ENCODE measurements around the gene TBL1X. TPM values are rescaled to one million over a fixed set of nuclear protein-coding genes. Genes with fewer than 3 reads are reported as not detected.

Gene TBL1X
- total RNA-seq, 4 donors from 2014 or later: 14.8 to 31.7 (median 16.8) TPM

DNA sequence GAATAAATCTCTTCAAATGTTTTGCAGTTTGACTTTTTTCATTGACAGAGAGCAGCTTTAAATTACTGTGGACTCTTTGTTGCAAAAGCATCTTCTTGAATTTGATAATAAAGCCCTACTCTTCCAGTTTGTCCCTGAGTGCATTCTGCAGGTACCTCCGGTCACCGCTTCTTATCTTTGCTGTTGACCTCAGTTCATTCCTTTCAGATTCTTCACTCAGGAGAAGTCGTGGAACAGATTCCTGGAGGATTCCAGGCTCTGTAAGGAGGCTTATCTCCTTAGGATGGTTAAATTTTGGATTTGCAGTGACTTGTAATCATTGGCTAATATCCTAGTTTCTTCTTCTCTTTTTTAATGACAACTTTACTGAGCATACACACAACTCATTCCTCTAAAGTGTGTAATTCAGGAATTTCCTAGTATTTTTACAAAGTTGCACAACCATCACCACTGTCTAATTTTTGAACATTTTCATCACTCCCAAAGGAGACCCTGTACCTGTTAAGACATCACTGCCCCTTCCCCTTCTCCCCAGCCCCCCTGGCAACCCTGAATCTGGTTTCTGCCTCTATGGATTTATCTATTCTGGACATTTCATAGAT, 22.0 kb downstream of the TBL1X start:
- intact Hi-C loops (cut with DNase I; ENCODE audit: low total_unique reads): no loop called here
- TF ChIP-seq POLR2A (IDR thresholded peaks at IDR 0.05): no peak
- TF ChIP-seq, protein P1, sequence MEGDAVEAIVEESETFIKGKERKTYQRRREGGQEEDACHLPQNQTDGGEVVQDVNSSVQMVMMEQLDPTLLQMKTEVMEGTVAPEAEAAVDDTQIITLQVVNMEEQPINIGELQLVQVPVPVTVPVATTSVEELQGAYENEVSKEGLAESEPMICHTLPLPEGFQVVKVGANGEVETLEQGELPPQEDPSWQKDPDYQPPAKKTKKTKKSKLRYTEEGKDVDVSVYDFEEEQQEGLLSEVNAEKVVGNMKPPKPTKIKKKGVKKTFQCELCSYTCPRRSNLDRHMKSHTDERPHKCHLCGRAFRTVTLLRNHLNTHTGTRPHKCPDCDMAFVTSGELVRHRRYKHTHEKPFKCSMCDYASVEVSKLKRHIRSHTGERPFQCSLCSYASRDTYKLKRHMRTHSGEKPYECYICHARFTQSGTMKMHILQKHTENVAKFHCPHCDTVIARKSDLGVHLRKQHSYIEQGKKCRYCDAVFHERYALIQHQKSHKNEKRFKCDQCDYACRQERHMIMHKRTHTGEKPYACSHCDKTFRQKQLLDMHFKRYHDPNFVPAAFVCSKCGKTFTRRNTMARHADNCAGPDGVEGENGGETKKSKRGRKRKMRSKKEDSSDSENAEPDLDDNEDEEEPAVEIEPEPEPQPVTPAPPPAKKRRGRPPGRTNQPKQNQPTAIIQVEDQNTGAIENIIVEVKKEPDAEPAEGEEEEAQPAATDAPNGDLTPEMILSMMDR (IDR thresholded peaks at IDR 0.05): no peak
- WGBS, 2 donors: 80 to 87% methylated on average over 3 of the region's 3 CpGs
- no peak for DNase-seq (ENCODE audit: low spot score in 2 of 2)
- H3K4me3 ChIP-seq (ENCODE audit: low read depth, poor library complexity, severe bottlenecking): no peak overlapping the region

DNA sequence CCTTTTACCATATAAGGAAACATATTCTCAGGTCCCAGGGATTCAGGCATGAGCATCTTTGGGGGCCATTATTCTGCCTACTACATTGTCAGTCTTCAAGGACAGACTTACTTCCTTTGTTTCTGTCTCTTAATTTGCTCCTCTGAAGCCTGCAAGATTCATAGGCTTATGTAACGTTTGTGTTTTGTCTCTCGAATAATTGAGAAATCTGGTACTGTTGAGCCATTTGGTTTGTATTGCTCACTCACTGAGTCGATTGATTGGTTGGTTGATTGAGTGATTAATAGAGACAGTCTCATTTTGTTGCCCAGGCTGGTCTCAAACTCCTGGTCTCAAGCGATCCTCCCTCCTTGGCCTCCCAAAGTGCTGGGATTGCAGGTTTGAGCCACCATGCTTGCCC, 23.7 kb downstream of the TBL1X start:
- TF ChIP-seq POLR2A (IDR thresholded peaks at IDR 0.05): no peak
- TF ChIP-seq, protein P1 (IDR thresholded peaks at IDR 0.05): no peak
- DNase-seq (ENCODE audit: low spot score in 2 of 2): no peak
- intact Hi-C loops (cut with DNase I; ENCODE audit: low total_unique reads): no loop called here
- H3K4me3 ChIP-seq (ENCODE audit: low read depth, poor library complexity, severe bottlenecking): no peak overlapping the region
- WGBS, 2 donors: 70 to 77% methylated on average over 4 of the region's 4 CpGs

DNA sequence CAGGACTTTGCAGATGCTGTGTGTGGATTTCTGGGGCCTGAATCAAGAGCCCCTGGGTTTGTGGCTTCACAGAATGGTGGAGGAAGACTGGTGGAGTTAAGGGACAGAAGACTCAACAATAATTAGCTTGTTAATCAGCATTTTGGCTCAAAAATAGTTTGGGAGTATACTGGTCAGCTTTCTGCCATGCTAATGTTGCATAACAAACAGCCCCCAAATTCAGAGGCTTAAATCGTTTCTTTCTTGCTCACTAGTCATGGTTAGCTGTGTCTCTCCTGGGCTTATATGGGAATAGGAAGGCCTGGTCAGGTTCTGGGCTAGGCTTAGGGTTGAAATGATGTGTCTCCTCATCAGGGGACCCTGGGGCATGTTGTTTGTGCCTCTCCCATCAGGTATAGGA, 24.4 kb downstream of the TBL1X start:
- H3K4me3 ChIP-seq (ENCODE audit: low read depth, poor library complexity, severe bottlenecking): no peak overlapping the region
- 0 to 33% methylated on average over 1 of the region's 1 CpG for WGBS, 2 donors
- intact Hi-C loops (cut with DNase I; ENCODE audit: low total_unique reads): no loop called here
- no peak for DNase-seq (ENCODE audit: low spot score in 2 of 2)
- TF ChIP-seq, protein P1 (IDR thresholded peaks at IDR 0.05): no peak
- TF ChIP-seq POLR2A (IDR thresholded peaks at IDR 0.05): no peak

DNA sequence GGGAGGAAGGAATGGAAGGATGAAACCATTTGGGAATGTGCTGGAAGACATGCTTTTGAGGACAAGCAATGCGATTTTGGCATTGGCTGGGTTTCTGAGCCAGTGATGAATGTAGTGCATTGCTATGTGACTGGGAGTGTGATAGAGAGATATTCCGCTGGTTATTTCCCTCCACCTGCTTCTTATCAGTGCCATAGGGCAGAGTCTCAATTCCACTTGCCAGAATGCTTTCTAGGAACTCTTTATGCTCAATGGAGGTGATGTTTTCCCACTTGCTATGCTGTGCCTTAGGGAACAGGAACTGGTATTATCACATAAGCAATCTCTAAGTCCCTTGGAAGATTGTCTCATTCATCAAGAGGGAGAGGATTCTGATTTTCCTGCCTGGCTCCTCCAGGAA, 28.0 kb downstream of the TBL1X start:
- H3K4me3 ChIP-seq (ENCODE audit: low read depth, poor library complexity, severe bottlenecking): no peak overlapping the region
- intact Hi-C loops (cut with DNase I; ENCODE audit: low total_unique reads): no loop called here
- no peak for TF ChIP-seq POLR2A (IDR thresholded peaks at IDR 0.05)
- TF ChIP-seq, protein P1 (IDR thresholded peaks at IDR 0.05): no peak
- no peak for DNase-seq (ENCODE audit: low spot score in 2 of 2)
- WGBS, 2 donors: 60 to 61% methylated on average over 2 of the region's 2 CpGs

DNA sequence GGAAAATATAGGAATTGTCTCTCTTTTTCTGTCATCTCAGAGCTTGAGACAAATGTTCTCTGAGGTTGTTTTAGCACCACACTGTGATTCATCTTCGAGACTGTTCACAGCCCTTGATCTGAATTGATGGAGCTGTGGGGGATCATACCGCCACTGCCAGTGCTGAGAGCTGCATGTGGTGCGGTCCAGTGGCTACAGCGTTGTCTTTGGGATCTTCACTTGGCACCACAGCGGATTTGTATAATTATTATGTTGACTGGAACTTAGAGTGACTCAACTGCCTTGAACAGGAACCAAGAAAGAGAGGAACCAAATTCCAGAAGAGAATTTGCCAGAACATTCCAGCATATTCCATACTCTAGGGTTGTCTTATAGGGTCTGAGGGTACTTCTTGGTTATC, 29.1 kb downstream of the TBL1X start:
- no peak overlapping the region for H3K4me3 ChIP-seq (ENCODE audit: low read depth, poor library complexity, severe bottlenecking)
- TF ChIP-seq, protein P1 (IDR thresholded peaks at IDR 0.05): no peak
- TF ChIP-seq POLR2A (IDR thresholded peaks at IDR 0.05): no peak
- intact Hi-C loops (cut with DNase I; ENCODE audit: low total_unique reads): no loop called here
- no peak for DNase-seq (ENCODE audit: low spot score in 2 of 2)
- WGBS, 2 donors: 55 to 87% methylated on average over 5 of the region's 5 CpGs

DNA sequence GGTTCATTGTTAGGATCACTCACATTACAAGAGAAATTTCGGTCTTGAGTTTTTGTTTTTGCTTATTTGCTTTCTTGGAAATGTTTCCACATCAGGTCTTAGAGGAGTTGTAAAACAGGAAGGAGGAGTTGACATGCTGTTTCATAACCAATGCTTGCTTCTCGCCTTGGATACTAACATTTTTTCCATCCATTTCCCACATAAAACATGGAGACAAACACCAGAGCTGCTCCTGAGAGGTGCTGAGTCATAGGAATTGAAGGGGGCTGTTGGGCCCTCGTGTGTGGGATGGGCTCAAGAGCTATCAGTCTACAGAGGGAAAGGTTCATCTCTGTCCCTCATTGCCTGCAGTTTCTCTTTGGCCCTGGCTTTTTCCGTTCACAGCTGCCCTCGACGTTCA, 29.9 kb downstream of the TBL1X start:
- WGBS, 2 donors: 61 to 62% methylated on average over 6 of the region's 6 CpGs
- TF ChIP-seq, protein P1 (IDR thresholded peaks at IDR 0.05): no peak
- TF ChIP-seq POLR2A (IDR thresholded peaks at IDR 0.05): no peak
- intact Hi-C loops (cut with DNase I; ENCODE audit: low total_unique reads): no loop called here
- H3K4me3 ChIP-seq (ENCODE audit: low read depth, poor library complexity, severe bottlenecking): no peak overlapping the region
- no peak for DNase-seq (ENCODE audit: low spot score in 2 of 2)
